Stimulated activated CD4-positive, alpha-beta T cell treated with anti-CD3 and anti-CD28 coated beads, Interleukin-2, amount 100 ng/mL, for 48 hours (primary cell): ENCODE results near the gene PXMP2.

Experiments used
- DNase-seq, 2 donors: peaks; one replicate each; pipeline ENCODE4 v3.0.0-alpha.2; 2020

PXMP2 gene

GRCh38 chr12:132687211-132688164 lies at the start of gene PXMP2, which contains the start of gene POLE:
Gene PXMP2, plus strand, starts transcription at chr12:132687587. Its CDS starts 84 bp downstream, at chr12:132687671.
Gene POLE, minus strand, starts transcription at chr12:132687342. Its CDS starts 27 bp downstream, at chr12:132687315.
- peak; percentile 93 to 96 for DNase-seq

DNA sequence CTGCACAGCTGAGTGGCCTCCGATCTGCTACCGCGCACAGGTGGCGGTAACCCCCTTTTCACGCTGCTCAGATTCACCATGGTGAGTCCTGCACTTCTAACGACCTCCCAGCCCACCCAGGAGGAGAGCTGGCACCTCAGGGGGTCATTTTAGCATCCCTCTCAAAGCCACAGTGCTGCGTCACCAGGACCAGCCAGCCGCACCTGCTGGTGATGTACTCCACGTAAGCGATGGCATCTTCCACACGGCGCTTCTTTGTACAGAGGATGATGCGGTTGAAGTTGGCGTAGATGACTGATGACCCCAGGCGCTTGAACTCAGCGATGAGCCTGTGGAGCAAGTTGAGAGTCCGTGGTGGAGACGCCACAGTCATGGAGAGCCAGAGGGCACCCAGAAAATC lies 49.6 kb upstream of the PXMP2 start:
- DNase-seq: no peak

DNA sequence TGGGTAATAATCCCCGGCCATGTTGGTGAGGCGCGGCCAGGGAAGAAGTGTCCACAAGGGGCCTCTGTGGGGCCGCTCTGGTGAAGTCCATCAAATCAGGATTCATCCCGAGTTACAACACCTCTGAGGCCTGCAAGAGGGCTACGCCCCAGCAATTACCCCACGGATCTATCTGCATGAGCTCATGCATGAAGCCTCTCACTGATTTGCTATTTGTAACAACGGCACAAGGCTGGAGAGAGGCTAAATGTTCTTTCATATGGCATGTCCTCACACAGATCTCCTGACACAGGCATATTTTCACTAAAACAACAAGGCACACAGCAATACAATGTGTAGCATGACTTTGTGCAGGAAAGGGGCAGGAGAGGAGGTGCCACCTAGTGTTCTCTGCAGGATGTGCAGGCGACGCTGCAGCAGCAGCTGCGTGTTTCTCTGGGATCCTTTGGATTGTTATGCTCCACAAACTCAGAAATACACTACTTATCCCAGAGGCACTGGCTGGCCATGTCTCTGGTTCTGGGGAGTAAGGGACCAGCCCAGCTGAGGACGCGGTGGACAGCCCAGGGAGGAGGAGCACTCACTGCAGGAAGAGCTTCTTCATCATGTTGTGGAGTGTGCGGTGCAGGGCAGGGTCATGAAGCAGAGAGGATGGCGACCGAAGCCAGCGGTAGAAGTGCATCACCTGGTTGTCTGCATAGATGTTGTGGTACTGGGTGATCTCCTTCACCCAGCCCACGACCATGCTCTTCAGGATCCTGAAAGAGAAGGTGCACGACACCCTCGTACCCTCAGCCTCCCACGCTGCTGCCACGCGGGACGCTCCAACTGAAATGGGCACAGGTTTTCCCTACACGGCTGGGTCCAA lies 48.6 kb upstream of the PXMP2 start:
- no peak for DNase-seq

DNA sequence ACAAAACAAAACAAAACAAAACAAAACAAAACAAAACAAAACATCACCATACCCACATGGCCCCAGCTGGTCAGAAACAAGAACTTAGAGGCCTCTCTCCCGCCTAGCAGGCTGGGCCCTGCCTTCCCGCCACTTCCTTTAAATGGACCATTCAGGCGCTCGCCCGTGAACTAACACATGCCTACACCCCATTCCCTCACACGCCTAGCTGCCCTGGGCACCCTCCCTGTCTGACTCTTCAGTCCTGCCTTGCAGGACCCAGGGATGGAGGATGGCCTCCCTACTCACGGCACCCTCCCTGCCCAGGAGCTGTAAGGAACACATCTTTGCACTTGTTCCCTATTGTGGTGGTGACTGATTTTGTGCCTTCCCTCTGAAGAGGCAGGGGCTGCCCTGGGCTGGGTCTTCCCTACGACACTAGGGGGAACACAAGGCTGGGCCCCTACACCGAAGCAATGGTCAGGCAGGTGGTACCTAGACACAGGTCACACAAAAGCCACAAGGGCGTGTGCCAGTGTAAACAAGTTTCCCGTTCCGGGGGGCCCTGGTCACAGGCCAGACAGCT lies 47.3 kb upstream of the PXMP2 start:
- no peak for DNase-seq

- DNase-seq: no peak
Measured at GRCh38 chr12:132640936-132641335, 46.5 kb upstream of the PXMP2 start.

GRCh38 chr12:132641811-132642650 lies 45.4 kb upstream of the PXMP2 start:
- DNase-seq: no peak

DNA sequence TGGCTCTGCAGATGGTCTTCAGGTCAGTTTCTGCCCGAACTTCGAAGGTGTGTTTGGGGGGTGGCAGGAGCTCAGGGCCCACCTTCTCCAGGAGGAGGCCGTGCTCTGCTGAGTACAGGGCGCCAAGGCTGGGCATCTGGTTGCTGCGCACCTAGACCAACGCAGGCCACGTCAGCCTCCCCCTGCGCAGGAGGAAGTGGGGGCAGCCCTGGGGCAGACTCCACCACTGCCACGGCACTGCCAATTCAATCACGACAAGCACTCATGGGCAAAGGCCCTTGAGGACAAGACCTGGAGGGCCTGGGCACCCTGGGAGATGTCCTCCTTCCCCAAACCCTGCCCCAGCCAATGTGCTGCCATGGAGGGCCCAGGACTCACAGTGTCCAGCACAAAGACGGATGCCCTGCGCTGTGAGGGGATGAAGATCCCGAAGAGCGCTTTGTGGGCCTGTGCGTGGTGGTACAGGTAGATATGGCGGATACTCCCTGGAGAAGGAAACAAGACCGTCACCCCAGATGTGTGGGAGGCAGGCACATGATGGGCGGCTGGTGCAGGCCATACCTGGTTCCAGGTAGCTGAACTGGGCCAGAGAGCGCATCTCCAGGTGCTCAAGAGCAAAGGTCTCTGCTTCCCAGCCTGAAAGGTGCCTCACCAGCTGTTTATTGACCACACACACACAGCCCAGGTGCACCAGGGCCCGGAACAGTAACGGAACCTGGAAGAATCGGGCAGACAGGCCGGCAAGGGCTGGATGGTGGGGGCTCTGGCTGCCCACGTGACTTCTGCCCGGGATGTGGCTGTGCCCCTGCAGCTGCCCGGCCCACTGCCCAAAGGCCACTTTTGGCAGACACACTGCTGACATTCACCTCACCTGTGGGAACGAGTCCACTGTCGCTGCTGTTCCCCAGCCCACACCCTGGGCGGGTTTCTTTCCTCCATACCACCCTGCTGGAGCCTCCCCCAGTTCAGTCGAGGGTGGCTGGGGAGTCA lies 44.2 kb upstream of the PXMP2 start:
- no peak for DNase-seq

DNA sequence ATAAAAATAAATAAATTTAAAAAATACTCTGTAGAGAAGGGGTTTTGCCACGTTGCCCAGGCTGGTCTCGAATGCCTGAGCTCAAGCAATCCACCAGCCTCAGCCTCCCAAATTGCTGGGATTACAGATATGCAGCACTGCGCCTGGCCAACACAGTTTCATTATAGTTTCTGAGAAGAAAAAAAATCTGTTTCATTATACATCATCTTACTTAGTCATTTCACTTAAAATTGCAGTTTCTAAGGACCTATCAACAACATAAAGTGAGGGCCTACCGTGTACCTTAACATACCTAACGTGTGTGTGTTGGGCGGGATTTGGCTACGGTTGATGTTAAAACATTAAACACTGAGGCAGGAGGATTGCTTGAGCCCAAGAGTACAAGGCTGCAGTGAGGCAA lies 40.5 kb upstream of the PXMP2 start:
- no peak for DNase-seq

DNA sequence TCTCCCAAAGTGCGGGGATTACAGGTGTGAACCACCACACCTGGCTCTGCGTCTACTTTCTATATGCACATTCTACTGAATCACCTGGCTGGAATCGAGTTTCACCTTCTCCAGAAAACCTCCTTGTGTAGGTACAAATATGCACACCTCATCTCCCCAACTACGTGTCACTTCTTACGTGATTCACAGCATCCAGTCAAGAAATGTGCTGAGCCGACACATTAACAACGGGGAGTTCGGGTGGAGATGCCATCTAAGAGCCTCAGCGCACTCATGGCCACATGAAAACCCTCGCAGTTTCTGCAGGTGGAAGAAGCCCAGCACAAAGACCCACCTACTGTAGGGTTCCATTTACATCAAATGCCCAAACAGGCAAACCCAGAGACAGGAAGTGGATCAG lies 39.5 kb upstream of the PXMP2 start:
- DNase-seq: no peak

DNA sequence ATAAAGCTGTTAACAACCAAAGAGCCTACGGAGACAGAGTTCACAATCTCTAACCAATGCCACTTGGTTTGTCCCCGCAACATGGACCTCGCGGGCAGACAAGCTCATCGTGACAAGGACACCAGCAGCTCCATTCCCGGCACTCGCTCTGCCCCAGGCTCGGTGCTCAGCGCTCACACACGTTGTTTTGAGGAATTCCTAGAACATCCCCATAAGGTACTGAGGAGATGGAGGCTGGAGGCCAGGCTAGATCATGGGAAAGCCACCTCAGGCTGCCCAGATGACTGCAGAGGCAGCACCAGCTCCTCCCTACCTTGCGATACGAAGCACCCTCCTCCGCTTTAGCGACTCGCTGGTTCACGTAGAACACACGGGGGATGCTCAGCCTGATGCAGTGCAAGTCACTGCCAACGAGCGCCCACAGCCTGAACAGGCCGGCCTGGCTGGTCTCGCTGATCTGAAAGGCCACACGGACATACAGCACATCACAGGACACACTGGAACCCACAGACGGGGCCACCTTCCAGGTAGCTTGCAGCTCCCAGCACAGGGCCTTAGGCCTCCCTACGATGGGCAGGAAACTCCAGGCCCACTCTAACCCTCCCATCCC lies 38.7 kb upstream of the PXMP2 start:
- no peak for DNase-seq

DNA sequence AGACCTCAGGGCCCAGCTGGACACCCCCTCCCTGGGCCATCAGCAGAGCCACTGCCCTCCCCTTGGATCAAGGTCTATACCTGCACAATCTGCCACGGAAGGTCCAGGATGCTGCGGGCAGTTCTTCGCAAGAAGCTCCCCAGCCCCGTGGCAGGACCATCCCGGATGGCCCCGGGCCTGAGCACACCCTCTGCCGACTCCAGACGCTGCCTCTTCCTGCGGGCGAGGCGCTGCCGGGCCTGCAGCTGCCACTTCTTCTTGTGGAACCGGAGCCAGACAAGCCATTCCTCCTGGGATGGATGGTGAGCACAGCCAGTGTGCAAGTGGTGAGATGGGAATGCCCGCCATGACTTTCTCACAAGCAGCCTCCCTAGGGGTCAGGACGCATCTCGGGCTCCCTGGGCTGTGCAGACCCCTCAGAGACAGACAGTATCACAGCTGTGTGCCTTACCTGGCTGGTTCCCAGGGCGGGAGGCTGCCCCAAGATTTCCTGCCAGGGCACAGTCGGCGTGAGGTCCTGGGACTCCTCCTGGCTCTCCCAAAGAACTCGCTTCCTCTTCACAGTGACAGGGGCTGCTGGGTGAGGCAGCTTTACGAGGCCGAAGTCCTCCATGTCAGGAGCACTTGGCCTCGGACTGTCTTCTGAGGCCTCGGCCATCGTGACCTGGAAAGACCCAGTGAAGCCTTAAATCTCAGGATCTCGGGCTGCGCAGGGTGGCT lies 38.0 kb upstream of the PXMP2 start:
- DNase-seq: no peak

DNA sequence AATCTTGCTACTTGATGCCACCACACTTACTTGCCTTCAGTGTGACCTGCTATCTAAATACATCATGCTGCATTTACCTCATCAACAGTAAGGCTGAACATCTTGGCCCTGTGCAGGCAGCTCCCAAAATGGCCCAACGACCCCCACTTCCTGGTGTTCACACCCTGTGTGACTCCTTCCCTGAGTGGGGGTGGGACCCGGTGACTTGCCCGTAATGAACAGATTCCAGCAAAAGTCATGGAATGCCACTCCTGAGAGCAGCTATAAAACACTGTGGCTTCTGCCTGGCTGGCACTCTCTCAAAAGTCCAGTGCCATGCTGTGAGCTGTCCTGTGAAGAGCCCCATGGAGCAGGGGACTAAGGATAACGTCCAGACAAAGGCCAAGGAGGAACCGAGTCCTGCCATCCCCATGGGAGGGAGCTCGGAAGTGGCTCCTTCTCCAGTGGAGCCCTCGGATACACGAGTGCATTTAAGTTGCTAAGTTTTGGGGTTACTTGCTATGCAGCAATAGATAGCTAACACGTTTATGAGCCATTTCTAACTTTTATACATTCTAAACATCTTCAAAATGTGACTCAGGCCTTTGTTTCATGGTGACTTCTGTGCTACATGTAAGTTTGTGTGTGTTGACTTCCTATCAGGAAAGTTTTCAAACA lies 35.8 kb upstream of the PXMP2 start:
- no peak for DNase-seq

DNA sequence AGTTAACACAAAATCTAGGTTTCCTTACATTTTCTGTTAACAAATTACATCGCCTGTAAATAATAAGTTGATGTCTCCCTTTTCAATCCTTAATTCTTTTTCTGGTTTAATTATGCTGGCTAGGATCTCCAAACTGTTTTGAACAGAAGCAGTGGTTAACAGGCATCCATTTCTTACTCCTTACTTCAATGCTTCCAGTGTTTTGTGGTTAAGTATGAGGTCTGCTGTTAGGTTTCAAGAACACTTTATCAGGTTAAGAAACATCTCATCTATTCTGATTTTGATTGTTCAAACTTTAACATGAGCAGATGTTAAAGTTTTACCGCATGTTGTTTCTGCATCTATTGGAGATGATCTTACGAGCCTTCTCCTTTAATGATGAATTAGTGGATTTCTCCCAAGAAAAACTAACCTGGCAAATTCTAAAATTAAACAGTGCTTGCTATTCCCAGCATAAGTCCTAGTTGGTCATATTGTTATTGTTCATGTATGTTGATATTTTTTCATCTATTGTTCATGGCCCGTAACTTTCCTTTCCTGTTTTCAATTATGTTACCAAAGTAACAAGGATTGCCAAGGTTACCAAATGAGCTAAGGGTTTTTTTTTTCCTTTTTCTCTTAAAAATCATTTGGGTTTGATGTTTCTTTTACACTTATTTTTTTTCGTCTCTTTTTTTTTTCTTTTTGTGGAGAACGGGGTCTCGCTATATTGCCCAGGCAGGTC lies 33.7 kb upstream of the PXMP2 start:
- no peak for DNase-seq

DNA sequence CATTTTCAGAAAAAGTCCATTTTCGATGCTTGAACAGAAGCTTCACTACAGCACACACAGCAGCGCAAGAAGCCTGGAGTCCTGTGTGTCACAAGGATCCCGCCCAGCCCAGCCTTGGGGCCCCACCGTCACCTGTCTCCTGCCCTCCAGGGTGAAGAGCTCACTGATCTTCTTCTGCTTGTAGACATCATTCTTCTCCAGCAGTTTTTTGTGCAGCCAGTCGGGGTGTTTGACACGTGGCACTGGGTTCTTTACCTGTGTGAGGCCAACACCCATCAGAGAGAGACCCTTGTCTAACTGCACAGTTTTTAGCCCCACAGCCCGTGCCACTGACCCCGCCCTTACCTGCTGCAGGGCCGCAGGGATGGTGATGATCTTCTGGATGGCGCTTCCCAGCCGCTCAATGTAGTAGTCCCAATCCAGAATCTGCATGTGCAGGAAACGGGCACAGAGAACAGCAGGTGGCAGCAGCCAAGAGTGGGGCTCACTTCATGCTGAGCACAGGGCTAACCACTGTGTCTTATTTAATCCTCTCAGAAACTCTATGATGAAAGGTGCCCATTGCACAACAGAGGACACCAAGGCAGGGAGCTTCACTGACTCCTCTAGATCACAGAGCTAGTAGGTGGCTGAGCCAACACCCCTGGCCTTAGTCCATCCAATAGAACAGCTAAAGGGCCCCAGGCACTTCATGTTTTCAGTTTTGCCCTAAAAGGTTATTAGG lies 30.2 kb upstream of the PXMP2 start:
- no peak for DNase-seq

DNA sequence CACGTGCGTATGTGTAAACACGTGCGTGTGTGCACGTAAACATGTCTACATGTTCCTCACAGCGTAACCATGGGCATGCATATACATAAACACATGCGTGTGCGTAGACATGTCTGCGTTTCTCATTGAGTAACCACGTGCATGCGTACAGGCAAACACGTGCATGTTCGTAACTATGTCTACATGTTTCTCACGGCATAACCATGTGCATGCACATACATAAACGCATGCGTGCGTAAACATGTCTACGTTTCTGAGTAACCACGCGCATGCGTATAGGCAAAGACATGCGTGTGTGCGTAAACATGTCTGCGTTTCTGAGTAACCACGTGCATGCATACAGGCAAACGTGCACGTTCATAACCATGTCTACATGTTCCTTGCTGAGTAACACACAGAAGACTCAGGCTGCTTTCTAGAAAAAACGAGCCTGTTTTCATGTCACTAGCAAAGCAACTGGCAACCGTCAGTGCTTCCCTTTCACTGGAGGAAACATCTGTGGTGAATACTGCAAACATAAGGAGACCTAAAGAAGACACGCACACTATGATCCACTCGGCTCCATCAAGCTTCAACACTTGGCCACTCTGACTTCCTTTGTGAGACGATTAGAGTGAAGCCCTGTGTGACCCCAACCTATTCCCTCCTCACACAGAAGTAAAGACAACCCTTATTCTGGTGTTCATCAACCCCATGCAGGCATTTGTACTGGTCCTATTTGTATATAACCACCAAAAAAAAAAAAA lies 29.1 kb upstream of the PXMP2 start:
- DNase-seq: no peak

- DNase-seq: no peak
Measured at GRCh38 chr12:132659146-132659545, 28.2 kb upstream of the PXMP2 start.

DNA sequence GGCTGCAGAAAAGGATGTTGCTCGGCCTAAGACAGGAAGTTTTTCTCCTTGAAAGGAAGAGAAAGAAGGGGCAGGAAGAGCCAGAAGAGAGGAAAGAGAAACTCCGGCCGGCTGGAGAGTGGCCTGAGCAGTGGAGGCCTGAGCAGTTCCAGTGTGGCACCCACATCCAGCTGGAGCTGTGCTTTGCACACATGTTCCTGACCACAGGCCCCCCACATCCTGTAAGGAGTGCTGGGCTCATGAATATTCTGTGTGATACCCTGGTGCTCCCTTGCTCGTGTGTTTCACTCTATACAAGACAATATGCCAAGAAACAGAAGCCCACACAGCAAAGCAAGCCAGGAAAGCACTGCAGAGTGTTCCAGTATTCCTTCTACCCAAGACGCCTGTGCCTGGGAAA lies 27.3 kb upstream of the PXMP2 start:
- DNase-seq: no peak
